22Rv1 (cell line): Measurements from ENCODE around the gene FBXL3.

Experiments
- H3K27ac ChIP-seq: fragments of 450-650 bp; 2 replicates; pipeline ENCODE4 v1.5.1; 2017
- CTCF ChIP-seq: fragments of 450-650 bp; IDR thresholded peaks from 2 replicates; pipeline ENCODE4 v1.5.1; 2017; ENCODE audit warnings: mild to moderate bottlenecking
- ZFX ChIP-seq: fragments of 450-650 bp; IDR thresholded peaks from 2 replicates; pipeline ENCODE4 v1.6.1; 2017; ENCODE audit warnings: antibody characterized with exemption, borderline replicate concordance

The FBXL3 gene

DNA sequence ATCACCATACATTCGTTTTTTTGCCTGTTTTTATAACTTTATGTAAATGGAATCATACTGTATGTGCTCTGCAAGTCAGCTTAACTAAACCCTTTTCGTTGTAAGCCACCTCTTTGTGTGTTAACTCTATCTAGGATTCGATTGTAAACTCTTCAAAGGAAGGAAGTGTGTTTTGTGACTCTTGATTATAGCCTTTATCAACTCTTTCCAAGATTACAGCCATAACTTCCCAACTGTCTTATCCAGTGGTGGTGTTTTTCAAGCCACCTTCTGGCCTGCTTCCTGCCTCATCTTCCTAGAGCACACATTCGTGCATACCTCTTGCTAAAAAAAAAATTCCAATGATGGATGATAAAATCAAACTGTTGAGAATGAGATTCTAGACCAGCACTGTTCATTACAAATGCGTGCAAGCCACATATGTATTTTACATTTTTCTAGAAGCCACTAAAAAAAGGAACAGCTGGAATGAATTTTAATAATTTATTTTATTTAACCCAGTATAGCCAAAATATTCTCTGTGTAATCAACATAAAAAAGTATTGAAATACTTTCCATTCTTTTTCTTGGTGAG is 12.0 kb upstream of the FBXL3 start:
- no peak overlapping the region for H3K27ac ChIP-seq
- no peak for TF ChIP-seq ZFX
- TF ChIP-seq CTCF: no peak

DNA sequence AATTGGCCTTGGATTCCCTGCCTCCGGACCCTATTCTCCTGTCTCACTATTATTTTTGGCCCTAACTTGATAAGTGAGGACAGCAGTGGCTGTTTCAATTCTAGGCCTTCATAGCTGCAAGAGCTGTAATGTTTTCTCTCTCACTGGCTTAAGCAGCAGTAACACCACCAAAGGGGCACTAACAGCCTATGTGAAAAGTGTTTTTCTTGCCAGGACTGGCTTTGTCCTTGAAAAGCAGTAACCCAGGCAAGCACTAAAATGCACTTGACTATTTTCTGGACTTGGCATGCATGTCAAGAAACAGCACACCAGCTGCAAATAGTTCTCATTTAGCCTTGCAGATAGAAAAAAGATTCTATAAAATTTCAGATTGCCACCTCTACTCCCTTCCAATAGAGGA is 9.3 kb upstream of the FBXL3 start:
- TF ChIP-seq ZFX (no peak), CTCF (no peak)
- H3K27ac ChIP-seq: no peak overlapping the region

- no peak overlapping the region for H3K27ac ChIP-seq
- no peak for TF ChIP-seq CTCF
Measured at GRCh38 chr13:77034881-77035280, 7.9 kb upstream of the FBXL3 start.

- TF ChIP-seq CTCF: no peak
- H3K27ac ChIP-seq: no peak overlapping the region
Measured at GRCh38 chr13:77033717-77034302, 6.9 kb upstream of the FBXL3 start.

DNA sequence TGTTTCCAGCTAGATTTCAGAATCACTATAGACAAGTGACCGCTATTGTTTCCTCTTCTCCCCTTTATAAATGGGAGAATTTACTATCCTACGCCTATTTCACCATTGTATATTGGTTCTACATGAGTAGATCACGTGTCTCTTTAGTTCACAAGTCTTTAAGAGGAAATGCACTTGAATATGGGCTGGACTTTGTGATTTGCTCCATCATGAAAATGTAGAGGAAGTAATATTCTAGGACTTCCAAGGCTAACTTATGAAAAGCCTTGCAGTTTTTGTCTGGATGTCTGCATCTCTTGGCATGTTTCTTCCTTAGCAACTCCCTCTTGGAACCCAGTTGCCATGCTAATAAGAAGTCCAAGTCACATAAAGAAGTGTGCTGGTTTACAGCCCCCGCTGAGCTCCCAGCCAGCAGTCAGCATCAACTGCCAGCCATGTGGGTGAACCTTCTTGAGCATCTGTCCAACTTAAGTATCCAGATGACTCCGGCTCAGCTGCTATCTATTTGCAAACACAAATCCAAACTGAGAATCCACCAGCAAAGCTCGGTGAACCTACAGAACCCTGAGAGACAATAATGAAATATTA is 4.8 kb upstream of the FBXL3 start:
- no peak overlapping the region for H3K27ac ChIP-seq
- TF ChIP-seq ZFX (no peak), CTCF (no peak)

- no peak overlapping the region for H3K27ac ChIP-seq
- TF ChIP-seq CTCF: no peak
- TF ChIP-seq ZFX: no peak
Measured at GRCh38 chr13:77029436-77029835, 2.5 kb upstream of the FBXL3 start.

DNA sequence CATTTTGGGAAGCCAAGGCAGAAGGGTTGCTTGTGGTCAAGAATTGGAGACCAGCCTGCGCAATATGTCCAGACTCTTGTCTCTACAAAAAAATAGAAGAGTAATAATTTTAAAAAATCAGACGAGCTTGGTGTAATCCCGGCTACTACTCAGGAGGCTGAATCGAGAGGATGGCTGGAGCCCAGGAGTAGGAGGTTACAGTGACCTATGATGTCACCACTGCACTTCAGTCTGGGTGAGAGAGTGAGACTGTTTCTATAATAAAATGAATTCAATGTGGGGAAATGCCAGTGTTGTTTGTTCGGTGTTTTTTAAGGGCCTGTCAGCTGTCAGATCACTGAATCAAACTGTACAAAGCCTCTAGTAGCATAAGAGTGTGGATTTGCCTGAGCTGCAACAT is 1.2 kb upstream of the FBXL3 start:
- H3K27ac ChIP-seq: no peak overlapping the region
- TF ChIP-seq CTCF: no peak
- TF ChIP-seq ZFX: no peak
